ENCODE measurements around the gene INSYN1.

DNA sequence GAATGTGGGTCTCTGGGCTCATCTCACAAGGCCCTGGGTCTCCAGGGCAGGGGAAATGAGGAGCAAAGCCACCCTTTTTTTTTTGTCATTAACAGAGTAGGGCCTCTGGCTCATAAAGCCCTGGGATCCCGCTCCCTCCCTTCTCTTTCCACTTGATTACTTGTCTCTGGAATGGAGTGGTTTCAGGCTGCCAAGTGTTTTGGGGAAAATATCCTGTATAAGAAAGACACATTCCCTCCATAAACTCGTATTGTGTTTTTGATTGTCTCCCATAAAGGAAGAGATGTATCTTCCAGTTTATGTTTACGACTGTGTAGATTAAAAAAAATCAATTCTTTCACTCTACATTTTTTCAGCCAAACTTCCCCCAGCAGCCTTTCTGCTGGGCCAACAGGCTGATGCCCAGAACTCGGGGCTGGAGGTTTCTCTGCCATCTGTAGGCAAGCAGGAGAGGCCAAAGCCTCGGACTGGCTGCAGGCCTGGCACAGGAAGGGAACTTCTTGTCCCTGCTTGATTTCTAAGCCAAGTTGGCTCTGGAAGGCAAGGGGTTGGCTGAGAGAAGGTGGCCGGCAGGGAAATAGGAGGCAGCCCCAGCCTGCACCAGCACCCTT, 49.4 kb upstream of the INSYN1 start:
- TF ChIP-seq, protein P1, sequence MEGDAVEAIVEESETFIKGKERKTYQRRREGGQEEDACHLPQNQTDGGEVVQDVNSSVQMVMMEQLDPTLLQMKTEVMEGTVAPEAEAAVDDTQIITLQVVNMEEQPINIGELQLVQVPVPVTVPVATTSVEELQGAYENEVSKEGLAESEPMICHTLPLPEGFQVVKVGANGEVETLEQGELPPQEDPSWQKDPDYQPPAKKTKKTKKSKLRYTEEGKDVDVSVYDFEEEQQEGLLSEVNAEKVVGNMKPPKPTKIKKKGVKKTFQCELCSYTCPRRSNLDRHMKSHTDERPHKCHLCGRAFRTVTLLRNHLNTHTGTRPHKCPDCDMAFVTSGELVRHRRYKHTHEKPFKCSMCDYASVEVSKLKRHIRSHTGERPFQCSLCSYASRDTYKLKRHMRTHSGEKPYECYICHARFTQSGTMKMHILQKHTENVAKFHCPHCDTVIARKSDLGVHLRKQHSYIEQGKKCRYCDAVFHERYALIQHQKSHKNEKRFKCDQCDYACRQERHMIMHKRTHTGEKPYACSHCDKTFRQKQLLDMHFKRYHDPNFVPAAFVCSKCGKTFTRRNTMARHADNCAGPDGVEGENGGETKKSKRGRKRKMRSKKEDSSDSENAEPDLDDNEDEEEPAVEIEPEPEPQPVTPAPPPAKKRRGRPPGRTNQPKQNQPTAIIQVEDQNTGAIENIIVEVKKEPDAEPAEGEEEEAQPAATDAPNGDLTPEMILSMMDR (conservative IDR thresholded peaks at IDR 0.05; ENCODE audit: low read length), result no peak
- TF ChIP-seq EZH2phosphoT487 (IDR thresholded peaks at IDR 0.05; ENCODE audit: borderline replicate concordance, low read depth, low read length), result no peak
